HG02840 (cell line): ENCODE results near the gene LRP1B.
A peak's percentile ranks its signal among the peaks of the same experiment; 100 is the strongest.

Experiments used
- ATAC-seq: cut with Tn5 transposase; IDR thresholded peaks from one replicate; pipeline ENCODE4 v1.9.1; 2021; ENCODE audit warnings: mild to moderate bottlenecking, moderate library complexity, moderate number of reproducible peaks; ENCODE audit not compliant: unreplicated experiment, low FRiP score

Gene LRP1B

GRCh38 chr2:140814141-140814540 is 1316.7 kb downstream of the LRP1B start:
- ATAC-seq = no peak

- ATAC-seq = no peak
Observed at GRCh38 chr2:140808820-140809219, 1322.0 kb downstream of the LRP1B start.

DNA sequence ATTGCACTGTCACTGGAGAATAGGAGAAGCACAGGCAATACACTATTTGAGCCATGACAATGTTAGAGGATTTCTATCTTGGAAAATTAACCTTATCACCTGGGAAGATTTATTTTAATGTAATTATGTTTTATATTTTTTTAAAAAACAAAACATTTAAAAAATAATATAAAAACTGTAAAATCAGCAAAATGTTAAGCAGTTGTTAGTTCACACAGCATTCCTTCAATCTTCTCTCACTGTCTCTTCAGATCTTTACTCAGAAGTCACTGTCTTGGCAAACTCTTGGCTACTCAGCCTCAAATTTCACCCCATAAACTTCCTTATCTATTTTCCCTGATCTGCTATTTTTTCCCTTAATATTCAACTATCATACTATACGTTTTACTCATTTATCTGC is 1322.6 kb downstream of the LRP1B start:
- ATAC-seq = no peak

DNA sequence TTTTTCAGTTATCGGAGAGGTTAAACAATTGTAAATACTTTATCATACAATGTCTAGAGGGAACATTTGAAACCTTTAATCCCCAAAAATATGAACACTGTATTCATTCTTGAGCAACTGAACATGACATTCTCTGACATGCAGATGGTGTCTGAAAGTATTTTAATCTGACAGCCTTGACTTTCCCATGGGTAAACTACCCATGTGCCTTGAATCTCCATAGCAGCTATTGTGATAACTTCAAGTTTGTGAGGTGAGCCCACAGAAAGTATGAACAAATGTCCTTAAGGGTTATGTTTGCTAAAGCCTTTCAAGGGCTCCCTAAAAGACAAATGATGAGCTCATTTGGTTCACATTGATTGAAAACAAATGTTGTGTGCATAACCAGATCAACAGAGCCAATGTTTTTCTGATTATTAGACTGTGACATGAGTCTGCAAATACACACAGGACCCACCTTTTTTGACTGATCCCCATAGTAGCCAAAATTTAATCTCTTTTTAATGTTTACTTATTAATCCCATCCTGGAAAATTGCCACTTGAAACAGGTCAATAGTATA is 1326.0 kb downstream of the LRP1B start:
- ATAC-seq = no peak

- no peak for ATAC-seq
Observed at GRCh38 chr2:140801311-140801710, 1329.5 kb downstream of the LRP1B start.

- ATAC-seq = peak; percentile 86
Observed at GRCh38 chr2:140797718-140798117, 1333.1 kb downstream of the LRP1B start.

GRCh38 chr2:140791802-140792201 is 1339.0 kb downstream of the LRP1B start:
- ATAC-seq = no peak

DNA sequence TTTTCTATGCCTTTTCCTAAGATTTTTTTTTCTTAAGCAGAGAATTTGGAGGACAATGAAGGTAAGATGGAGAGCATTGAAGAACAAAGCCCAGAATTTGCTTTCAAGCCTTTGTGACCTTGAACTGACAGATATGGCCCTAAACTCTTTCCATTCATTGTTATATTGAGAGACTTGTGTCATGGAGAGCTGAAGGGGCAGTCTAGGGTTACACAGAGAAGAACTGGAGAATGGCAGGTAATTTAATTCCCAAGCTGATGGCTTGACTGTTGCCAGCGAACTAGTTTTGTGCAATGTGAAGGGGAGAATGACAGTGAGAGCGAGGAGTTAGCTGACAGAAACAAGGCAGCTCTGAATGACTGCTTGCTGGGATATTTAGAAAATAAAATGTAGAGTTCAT is 1344.2 kb downstream of the LRP1B start:
- ATAC-seq = no peak

- no peak for ATAC-seq
Observed at GRCh38 chr2:140775411-140775810, 1355.4 kb downstream of the LRP1B start.

DNA sequence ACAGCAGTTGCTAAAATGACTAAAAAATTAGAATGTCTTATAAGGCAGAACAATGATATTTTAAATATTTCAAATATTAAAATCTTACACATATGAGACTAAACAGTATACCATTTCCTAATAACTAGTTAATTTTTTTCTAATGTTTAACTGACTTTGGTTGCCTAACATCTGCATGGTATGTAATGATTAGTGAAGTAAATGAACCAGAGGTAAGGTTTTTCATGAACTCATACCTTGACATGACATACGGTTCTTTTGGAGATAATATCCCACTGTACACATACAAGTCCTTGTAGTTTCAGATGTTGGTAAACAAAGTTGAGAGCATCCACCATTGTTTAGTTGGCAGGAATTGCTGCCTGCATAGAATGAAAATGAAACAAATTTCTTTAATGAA is 1360.2 kb downstream of the LRP1B start:
- no peak for ATAC-seq

DNA sequence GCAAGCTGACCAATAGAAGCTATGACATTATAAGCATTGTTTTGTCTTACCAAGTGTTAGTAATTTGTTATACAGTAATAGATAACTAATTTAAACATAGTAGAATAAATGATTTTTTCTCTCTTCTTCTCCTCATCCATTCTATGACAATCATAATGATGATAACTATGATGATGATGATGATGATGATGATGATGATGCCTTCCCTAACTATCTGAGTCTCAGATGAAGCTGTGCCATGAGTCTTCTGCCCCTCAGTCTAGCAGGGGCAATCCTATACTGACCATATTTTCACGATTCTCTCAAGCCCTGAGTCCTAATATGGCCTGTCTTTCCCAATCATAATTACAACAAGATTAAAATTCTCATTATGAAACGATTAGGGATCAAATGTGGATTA is 1369.0 kb downstream of the LRP1B start:
- no peak for ATAC-seq

DNA sequence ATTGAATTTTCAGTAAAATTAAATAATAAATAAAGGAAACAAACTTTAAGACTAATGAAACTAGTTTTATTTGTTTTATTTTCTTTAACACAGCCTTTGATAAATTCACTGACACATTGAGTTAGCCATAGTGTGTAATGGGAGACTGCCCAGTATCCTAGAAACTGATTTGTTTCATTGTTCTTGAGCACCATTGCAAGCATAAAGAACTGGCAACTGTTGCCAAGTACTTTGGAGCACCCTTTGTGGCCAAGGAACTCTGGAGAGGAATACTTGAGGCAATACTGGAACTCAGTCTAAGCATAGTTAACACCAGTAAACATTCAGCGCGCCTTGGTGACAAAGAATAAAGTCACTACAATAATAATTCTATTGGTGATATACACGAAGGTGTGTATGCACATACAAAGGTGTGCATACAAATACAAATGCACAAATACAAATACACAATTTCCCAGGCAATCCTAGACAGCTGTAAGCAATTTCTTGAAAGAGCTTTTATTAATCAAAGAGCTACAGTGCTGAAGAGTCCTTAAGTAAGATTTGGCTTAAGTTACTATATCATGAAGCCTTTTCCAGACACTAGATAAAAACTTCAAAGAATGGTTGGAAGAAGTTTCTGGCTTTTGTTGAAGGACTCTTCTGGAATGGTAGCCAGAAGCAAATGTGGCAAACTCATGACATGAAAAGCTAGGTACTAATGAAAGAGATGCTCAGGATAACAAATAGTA is 1371.2 kb downstream of the LRP1B start:
- ATAC-seq = no peak

DNA sequence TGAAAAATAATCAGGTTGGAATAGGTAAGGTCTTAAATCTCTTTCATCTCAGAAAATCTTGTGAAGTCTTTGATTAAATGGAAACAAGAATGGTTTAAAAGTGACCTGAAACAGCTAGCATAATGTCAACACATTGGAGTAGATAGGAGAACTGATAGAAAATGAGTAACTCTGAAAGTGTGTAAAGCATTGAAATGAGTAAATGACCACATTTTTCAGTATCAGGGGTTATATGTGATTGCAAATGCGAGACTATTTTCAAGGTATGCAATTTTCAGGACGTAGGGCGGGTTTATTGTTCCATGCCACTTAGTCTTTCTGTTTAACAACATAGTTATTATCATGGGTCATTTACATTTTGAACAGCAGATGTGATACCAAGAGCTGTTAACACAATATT is 1383.2 kb downstream of the LRP1B start:
- ATAC-seq = peak; percentile 93

DNA sequence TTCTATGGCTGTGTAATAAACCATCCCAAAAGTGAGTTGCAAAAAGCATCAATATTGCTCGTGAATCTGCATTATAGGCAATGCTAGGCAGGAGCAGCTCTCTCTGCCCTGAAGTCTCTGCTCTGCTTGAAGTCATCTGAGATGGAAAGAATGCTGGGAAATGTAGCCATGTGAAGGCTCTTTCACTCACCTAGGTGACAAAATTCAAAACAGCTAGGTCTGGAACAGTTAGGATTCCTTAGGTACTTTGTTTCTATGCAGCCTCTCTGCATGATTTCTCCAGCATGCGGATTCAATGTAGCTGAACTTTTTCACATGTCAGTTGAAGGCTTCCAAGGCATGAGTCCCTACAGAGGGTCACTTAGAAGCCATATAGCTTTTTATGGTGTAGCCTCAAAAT is 1383.7 kb downstream of the LRP1B start:
- ATAC-seq = no peak

DNA sequence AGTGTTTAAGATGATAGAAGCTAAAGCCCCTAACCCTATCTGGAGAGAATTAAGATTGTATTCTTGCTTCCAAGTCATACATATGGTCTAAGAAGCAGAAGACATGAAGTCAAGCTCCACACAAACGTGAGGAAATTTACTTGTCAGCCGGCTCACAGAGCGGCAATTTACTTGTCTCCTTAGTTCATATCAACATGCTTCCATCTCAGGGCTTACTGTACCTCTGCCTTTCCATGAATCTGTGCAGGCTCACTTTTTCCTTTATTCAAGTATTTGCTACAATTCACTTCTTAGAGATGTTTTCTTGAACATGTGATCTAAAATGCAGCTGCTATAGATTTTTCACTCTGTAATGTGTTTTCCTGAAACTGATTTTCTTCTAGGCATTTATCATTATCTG is 1386.4 kb downstream of the LRP1B start:
- no peak for ATAC-seq

GRCh38 chr2:140737006-140737405 is 1393.8 kb downstream of the LRP1B start:
- ATAC-seq = no peak

DNA sequence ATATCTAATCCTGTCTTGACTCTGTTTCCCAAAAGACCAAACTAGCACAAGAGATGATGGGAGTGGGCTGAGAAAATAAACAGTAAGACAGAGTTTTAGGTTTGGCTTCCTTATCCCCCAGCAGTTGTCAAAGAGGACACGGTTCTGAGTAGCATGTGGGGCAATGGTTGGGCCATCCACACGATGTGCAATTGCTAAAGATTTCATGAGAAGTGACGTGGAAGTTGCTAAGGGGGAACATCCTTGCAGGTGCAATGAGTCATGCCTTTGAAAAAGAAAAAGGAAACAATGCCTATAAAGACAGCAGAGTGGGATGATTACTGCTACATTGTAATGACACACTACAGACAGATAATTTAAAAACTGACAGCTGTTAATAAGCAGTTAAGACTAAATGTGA is 1395.8 kb downstream of the LRP1B start:
- ATAC-seq = no peak

DNA sequence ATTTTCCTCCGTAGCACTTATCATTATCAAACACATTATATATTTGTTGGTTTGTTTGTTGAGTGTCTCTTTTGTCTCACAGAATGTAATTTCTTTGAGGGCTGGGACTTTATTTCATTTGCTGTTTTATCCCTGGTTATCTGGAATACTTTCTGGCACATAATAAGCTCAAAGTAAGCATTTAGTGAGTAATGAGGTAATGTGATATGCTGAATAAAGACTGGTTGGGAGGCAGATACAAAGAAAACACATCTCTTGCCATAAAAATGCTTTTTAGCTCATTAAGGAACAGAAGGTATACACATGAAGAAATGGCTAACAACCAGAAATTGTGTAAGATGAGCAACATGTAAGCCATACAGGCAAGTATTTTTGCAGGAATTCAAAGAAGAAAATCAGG is 1411.8 kb downstream of the LRP1B start:
- no peak for ATAC-seq

GRCh38 chr2:140717481-140717880 is 1413.3 kb downstream of the LRP1B start:
- no peak for ATAC-seq

DNA sequence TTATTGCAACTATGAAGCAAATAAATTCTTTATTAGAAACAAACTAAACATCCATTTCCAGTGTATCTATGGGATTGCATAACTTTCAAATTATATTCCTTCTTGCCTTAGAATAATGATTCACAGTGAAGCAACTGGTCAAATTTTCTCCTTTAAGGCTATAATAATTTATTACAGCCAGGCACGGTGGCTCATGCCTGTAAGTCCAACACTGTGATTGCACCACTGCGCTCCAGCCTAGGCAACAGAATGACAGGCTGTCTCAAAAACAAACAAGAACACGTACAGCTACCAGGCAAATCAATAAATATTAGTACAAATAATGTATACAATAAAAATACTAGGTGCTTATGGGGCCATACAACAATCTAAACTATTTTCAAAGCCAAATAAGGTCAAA is 1416.2 kb downstream of the LRP1B start:
- no peak for ATAC-seq

DNA sequence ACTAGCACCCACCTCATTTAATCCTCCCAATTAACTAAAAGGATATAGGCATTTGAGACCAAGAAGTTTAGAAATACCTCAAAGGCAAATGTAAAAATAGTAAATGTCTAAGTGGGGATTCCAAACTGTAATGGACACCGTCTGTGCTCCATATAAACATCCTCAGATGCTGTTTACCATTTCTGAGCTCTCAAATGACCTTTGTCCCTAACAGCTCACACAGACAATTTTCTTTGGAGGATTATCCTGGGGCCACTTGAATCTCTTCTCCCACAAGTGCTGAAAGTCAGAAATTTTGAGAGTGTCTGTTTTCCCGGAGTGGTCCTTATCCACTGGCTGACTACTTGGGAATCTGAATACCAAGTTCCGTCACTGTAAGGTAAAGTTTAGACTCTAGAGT is 1418.9 kb downstream of the LRP1B start:
- no peak for ATAC-seq

- no peak for ATAC-seq
Observed at GRCh38 chr2:140701726-140702125, 1429.1 kb downstream of the LRP1B start.
